HG03460 (cell line): Measurements from ENCODE around the gene OSGEP.

ENCODE experiments used
- ATAC-seq: cut with Tn5 transposase; IDR thresholded peaks from one replicate; pipeline ENCODE4 v1.9.1; 2021; ENCODE audit not compliant: unreplicated experiment

Gene OSGEP

DNA sequence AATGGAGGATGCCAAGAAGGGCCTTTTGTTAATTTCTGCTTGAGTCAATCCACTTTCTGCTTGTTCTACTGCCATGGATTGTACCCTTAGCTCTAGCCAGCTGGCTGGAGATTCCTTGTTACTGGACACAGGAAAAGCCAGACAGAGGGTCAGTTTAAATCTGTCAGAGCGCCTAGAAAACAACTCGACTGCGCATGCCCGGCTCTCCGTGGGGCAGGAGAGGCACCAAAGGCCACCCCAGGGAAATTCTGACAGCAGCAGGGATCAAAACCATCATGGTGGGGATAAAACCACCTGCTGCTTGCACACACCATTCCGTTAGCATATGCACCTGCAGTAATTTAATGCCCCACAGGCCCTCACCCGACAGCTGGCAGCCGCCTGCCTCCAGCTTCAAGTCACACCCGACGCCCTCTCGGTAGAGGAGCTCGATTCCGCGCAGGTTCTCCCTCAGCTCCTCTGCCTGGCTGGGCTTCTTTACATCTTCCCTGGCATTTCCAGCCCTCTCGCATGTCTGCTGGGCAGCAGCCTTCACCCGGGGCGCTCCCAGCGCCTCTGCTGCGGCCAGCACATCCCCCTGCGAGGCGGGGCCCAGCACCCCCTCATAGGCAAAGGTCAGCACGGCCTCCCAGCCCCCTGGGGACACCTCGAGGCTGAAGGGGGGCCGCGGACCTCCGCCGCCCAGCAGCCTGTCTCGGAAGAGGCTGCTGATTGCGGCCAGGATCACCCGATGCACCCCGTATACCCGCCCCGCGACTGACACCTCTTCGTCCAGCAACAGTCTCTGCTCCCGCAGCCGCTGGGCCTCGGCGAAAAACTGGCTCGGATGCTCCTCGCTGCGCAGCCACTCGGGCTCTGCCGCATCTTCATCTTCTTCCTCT is 19.7 kb downstream of the OSGEP start:
- no peak for ATAC-seq

GRCh38 chr14:20429801-20430669 is 24.6 kb downstream of the OSGEP start:
- no peak for ATAC-seq

DNA sequence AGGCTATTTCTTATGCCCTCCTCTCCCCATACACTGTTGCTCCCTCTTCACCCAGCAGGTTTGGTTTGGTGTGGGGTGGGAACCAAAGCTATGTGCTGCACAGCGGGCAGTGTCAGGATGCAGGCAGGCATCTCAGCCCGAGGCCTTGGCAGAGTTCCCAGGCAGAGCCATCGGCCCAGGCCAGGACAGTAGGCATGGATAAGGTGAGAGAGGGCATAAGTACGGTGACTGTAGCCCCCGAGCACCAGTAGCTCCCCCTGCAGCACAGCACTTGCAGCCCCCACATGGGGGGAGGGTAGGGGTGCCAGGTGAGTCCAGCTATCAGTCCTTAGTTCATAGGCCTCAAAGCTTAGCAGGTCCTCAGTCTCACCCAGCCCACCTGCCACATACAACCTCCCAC is 25.8 kb downstream of the OSGEP start:
- no peak for ATAC-seq

DNA sequence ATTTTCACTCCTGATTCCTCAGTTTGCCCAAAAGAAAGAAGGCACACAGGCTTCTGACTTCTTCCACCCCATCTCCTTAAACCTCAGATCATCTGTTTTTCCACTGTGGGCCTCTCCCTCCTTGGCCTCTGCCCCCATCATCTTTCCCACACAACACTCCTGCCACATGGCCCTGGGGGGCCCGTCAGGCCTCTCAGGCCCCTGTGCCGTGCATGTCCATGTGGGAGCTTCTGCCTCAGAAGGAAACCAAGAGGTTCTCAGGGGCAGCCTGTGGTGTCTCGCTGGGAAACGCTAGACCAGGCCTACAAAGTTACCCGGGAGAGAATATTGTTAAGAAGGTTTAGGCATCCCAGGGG is 26.6 kb downstream of the OSGEP start:
- ATAC-seq, result peak; percentile 35

GRCh38 chr14:20427231-20428009 is 27.2 kb downstream of the OSGEP start:
- peak; percentile 63 for ATAC-seq

DNA sequence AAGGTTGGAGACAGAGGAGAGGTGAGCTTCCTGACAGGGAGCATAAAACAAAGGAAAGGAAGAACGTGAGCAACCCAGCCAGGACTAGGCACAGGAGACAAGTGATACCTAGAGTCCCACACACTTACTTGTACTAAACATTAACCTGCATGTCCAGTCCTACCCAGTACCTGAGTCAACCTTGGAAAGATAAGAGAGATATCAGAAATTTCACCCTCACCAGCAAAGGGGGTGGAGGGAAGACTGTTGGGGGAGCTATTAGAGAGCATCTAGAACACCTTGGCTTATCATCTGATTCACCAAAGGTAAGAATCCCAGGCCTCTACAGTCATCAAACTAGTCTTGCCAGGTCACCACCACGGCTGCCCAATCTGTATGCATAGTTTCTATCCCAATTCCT is 29.8 kb downstream of the OSGEP start:
- ATAC-seq, result no peak

GRCh38 chr14:20422886-20423285 is 31.7 kb downstream of the OSGEP start:
- no peak for ATAC-seq

DNA sequence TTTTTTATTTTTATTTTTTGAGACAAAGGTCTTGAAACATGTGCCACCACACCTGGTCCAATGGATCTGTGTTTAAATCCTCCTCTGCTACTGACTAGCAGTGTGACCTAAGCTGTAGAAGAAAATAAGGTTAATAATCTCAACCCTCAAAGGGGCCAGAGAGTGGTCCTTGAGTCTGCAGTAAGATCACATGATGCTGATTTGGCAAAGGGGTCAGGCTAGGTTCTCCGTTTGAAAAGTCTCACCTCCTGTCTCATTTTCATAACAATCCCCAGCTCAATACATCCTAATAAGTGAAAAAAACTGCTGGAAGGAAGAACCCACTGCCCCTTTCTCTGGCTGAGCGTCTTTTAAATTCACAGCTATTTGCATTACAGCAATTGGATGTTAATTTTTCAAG is 33.3 kb downstream of the OSGEP start:
- no peak for ATAC-seq

- ATAC-seq, result no peak
Measured at GRCh38 chr14:20419419-20419818, 35.2 kb downstream of the OSGEP start.

GRCh38 chr14:20418501-20418909 is 36.1 kb downstream of the OSGEP start:
- ATAC-seq, result no peak

GRCh38 chr14:20417250-20418186 is 37.1 kb downstream of the OSGEP start:
- no peak for ATAC-seq

DNA sequence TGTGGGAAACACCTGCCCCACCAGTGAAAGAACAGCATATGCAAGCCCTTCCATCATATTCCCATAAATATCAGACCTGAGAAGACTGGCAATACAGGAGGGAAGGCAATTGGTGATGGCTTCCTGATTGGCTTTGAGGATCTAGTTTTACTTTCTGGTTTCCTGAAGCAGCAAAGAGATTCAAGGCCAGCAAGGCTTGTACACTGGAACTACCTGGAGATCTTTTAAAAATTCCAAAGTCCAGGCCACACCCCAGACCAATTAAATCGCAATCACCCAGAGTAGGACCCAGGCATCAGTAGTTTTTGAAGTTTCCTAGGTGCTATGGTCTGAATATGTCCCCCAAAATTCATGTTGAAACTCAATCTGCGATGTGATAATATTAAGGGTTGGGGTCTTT is 38.4 kb downstream of the OSGEP start:
- ATAC-seq, result no peak

DNA sequence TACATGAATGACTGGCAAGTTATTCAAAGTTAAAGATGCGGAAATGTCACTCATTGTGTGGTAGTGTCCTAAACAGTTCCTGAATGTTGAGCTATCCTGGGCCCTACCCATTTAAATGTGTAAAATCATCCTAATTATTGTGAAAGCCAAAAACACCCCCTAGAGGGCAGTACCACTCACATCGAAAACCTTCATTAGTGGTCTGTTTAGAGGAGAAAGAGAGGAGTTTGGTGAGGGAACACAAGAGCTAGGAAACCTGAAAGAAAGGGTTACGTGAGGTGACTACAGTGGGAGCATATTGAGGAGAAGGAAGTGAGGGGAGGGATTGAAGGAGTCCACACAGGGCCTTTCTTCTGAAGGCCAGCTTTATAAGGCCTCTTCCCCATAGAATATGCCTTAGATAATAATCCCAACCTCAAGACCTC is 38.8 kb downstream of the OSGEP start:
- peak; percentile 42 for ATAC-seq

- ATAC-seq, result peak; percentile 35
Measured at GRCh38 chr14:20413744-20414082, 40.9 kb downstream of the OSGEP start.

DNA sequence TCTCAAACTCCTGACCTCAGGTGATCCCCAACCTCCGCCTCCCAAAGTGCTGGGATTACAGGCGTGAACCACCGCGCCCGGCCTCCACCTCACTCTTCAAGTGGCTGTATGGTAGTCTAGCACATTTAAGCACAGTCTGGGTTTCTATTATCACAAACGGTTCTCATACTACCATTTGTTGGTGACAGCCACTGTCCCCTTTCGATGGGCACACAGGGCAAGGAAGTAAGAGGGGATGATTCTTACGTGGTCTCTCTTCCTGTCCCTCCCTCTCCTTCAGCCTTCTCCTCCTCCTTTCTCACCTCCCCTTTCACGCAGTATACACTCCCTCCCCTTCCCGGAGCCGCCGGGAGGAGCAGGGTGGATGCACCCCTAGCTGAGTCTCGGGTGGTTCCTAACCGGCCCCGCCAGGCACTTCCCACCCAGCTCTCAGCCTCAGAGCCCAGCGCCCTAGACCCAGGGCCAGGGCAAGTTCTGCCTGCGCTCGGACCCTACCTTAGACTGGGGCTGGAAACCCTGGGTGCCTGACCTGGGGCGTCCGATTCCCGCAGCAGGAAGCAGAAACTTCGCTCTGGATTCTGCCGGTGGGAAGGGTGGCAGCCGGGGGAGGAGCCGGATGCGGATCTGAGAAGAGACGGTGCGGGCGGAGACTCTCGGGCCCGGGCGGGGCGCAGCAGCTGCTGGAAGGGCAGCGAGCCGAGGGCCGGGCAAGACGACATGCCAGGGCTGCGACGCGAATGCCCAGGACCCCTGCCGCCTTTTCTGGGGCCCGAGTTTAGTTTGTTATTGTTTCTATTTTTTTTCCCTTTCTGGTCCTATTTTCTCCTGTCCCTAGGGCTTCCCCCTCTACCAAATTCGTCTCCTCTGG is 41.5 kb downstream of the OSGEP start, which contains the start of gene TEP1:
Gene TEP1 (minus strand): TSS at position 626 of the 868 bp plus-strand sequence. CDS start 5,062 bp downstream, outside the sequence.
- peak; percentile 78 for ATAC-seq

- ATAC-seq, result no peak
Measured at GRCh38 chr14:20412411-20412810, 42.2 kb downstream of the OSGEP start.

GRCh38 chr14:20409226-20409625 is 45.4 kb downstream of the OSGEP start:
- ATAC-seq, result no peak

GRCh38 chr14:20403521-20403920 is 51.1 kb downstream of the OSGEP start:
- no peak for ATAC-seq

DNA sequence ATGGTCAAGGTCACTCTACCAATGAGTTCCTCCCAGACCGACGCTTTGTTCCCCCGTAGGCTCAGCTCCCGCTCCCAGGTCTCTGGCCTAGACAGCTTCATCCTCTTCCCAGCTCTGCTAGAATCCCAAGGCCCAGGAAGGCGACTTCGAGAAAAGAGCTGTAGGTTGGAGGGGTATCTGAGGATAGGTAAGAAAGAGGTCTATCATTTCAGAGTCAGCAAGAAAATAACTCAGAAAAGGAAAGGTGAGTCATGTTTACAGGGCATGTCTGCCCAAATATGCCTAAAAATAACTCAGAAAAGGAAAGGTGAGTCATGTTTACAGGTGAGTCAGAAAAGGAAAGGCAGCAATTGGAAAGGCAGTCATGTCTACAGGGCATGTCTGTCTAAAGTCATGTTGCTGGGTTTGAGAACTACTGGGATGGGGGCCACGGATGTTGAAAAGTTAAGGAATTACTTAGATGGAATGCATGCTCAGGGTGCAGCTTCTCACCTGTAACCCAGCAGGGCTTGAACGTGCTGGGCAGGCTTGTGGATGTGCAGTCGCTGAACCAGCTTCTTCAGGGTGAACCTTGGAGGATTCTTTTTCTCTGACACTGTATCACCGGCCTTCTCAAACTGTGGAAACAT is 53.5 kb downstream of the OSGEP start:
- ATAC-seq, result no peak
